Mesenteric fat pad (tissue), 1 donor: ENCODE results near the gene RNU7-1. TPM values are rescaled to one million over a fixed set of nuclear protein-coding genes. Genes with fewer than 3 reads are reported as not detected.

Source experiments
- DNase-seq: peaks from one replicate; pipeline ENCODE4 v3.0.0-alpha.2; 2020; ENCODE audit warnings: low spot score
- total RNA-seq: library from RNA; stranded (reverse); fragmentation: NEBNext Ultra II Directional; extraction: Animal tissue kit (Norgen Biotek cat#: 25700); gene quantifications from one replicate; pipeline ENCODE4 v1.2.1, GENCODE V29; 2021
- donor health status: DM: yes; HTN: yes; CAD: no.

RNU7-1 gene
- total RNA-seq, 1 donor from 2014 or later, result not detected

DNA sequence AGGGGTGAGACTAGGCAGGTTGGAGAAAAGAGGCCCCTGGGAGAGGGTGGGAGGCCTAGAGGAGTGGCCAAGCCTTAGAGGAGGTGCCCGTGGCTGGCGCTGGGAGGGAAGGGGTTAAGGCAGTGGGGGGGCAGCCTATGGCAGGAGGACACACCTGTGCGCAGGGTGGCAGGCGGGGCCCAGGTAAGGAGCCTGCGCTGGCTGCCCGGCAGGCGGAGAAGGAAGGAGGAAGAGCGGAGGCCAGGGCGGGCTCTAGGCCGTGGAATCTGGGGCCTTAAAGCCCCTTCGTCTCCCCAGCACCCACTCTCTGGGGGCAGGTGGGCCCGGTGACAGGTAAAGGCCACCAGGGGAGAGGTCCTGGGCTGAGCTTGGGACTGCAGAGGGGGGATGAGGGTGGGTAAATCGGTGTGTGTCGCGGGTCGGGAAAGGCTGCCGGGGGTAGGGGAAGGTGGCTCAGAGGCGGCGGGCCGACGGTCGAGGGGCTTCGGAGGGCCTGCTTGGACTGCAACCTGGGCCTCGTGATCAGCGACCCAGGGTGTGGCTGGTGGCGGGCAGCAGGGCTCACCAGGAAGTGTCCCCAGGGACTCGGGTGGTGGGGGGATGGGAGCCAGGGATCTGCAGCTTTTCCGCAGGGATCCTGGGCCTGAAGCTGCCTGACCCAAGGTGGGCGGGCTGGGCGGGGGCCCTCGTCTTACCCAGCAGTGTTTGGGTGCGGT lies 19.6 kb downstream of the RNU7-1 start:
- DNase-seq, result no peak

DNA sequence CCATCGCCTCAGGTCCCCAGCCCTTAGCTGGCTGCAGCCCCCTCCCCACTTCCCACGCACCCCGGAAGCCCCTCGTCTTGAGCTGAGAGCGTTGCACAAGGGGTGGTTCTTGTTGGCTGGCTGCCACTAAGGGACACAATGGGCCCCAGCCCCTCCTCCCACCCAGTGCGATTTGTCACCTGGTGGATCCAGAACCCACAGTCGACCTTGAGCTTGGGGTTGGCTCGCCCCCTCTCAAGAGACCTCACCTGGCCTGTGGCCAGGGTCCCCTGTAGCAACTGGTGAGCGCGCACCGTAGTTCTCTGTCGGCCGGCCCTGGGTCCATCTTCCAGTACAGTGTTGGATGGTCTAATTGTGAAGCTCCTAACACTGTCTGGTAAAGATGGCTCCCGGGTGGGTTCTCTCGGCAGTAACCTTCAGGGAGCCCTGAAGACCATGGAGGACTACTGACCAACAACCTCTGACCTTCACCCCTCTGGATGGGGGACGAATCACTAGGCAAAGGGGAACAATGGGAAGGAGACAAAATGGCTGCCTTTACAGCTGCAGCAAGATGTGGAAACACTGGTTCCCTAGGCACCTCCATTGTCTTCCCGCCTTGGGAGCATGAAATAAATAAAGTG lies 20.3 kb downstream of the RNU7-1 start:
- DNase-seq, result no peak

DNA sequence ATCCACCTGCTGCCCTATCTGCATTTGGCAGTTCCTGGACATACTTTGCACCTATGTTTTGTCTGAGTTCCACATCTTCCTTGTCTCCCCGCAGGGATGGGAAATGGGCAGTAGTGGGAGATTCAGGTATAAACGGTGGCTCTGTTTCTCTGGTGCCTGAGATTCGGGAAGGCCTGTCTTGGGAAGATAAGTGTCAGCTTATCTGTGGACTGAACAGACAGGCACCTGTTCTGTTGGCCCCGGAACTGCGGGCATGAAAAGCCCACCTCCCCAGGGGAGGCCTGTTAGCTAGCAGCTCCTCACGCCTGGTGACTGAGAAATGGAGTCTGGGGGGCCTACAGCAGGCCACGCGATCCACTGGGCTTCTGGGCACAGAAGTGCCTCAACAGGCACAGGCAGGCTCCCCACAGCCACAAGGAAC lies 21.0 kb downstream of the RNU7-1 start:
- DNase-seq, result no peak

DNA sequence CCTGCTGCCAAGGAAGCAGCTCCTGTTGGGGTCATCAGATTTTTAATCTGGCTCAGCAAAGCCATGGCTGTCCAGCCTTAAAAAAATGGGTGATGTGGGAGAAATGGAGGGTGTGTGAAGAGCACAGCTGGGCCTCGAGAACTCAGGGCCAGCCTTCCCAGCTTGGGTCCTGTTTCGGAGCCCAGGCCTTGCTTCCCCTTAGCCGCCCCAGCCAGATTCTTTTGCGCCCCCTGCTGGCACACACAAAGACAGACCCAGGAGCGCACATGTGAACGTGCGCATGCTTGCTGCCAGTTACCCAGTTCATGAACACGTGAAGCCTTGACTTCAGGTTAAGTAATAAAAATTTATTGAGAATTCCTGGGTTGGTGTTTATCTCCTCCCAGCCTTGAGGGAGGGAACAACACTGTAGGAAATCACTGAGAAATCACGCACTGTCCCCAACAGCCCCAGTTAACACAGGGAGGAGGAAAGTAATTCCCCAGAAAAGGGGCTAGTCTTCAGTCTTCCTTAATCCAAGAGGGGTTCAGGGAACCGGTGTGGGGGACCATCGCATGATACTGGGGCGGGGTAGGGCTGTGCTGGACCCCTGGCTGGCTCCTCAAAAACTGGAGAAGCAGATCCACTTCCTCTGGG lies 21.5 kb downstream of the RNU7-1 start:
- no peak for DNase-seq

DNA sequence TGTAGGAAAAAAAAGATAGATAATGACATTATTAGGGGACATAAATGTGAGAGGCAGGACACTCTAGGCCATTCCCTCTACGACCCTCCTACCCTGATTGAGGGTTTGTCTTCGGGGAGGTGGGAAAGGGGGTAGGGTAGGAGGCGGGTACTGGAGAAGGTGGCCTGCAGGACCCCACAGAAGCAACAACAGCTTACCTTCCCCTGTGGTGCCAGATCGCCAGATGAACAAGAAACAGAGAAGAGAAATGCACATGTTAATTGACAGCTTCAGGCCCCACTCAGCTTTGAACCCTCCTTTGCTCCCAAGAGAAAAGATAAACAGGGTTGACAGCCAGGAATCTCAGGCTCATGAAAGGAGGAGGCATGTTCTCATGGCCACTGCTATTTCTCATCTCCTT lies 22.1 kb downstream of the RNU7-1 start:
- no peak for DNase-seq

DNA sequence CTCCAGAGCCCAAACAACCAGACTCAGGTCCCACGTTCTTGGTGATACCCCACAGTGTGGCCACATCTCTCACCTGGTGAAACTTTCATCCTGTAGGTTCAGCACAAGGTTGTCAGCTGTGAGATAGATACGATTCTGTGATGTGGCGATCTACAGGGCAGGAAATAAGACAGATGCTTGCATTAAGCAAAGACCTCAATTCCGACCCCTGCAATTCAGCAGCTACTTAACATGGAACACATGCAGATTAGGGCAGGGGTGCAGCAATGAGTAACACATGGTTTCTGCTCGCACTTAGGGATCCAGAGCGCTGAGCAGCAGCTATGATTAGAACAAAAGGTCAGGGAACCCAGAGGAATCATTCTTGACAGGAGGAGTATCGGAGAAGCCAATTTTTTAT lies 22.7 kb downstream of the RNU7-1 start:
- DNase-seq, result no peak

DNA sequence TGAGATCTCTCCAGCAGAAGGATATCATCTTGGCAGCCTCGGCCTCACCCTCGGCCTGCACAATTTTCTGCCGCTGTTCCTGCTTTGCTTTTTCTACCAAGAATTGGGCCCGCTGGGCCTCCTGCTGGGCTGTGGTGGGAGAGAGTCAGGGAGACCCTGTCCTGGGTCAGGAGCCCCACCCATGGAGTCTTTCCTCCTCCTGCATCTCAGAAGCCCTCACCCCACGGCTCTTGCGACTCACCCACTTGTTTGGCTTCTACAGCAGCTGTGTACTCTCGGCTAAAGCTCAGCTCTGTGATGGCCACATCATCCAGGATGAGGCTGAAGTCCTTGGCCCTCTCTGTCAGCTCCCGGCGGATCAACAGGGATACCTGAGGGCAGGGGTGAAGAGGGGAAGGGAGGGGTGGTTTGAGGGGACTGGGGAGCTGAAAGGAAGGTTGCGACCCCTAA lies 24.1 kb downstream of the RNU7-1 start:
- no peak for DNase-seq

DNA sequence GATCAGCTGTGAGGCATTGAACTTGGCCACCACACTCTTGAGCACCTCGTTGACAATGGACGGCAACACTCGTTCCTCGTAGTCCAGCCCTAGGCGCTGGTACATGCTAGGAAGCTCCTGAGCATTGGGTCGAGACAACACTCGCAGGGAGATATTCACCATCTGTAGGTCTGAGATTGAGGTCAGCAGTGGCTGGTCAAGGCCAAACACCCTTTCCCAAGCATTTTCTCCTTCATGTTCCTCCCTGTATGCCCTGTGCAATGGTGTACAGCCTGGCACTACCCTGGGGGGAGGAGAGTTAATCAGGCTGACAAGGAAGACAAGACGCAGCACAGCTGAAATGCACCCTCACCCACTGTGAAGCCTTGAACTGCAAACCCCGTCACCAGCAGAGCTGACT lies 24.8 kb downstream of the RNU7-1 start:
- no peak for DNase-seq

DNA sequence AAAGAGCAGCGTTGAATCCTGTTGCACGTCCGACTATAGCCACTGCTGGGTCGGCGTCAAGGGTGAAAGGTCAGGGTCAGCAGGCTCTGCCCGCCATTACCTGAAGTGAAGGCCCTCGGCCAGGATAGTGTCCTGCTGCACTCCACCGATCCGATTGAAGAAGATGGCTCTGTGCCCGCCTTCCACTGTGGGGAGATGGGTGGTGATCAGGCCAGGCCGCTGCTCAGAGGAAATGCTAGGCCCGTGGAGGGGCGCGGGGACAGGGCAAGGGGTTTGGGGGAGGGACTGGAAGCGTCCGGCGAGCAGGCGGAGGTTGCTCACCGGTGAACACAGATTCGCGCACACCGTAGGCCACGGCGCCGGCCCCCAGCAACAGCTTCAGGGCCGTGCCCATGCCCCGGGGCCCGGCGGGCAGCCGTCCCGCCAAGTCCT lies 26.5 kb downstream of the RNU7-1 start:
- DNase-seq, result no peak

DNA sequence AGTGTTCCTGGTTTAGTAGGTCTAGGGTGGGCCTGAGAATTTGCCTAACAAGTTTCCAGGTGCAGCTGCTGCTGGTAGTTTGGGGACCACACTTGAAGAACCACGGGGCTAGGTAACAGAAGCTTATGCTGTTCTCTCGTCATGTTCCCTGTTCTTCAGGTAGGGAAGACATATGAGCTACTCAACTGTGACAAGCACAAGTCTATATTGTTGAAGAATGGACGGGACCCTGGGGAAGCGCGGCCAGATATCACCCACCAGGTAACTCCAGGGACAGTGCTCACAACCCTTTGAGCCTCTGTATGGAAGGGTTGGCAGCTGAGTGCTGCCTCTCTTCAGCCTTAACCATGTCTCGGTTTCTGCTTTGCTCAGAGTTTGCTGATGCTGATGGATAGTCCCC lies 30.6 kb downstream of the RNU7-1 start:
- peak; percentile 51 for DNase-seq

DNA sequence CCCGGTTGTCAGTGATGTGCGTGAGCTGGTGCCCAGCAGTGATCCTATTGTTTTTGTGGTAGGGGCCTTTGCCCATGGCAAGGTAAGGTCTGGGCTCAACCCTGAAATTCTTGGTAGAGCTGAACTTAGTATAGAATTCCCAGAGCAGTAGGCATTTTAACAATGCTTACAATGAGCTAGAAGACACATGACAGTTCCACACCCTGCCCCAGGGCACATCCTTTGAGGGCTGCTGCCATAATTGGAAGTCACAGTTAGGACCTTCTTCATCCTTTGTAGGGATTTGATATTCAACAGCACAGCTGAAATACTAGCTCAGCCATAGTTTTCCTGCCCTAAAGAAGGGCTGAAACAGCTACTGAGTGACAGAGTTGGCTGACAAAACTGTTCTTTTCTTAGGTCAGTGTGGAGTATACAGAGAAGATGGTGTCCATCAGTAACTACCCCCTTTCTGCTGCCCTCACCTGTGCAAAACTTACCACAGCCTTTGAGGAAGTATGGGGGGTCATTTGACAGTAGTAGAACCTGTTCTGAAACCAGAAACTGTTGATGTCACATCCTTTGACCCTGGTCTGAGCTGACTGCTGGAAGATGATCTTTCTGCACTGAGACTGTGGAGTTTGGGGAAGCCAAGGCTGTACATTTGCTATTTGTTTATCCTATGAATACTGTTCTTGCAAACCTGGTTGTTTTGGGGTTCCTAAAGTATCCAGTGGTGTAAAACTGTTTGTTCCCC lies 31.8 kb downstream of the RNU7-1 start:
- DNase-seq, result no peak

DNA sequence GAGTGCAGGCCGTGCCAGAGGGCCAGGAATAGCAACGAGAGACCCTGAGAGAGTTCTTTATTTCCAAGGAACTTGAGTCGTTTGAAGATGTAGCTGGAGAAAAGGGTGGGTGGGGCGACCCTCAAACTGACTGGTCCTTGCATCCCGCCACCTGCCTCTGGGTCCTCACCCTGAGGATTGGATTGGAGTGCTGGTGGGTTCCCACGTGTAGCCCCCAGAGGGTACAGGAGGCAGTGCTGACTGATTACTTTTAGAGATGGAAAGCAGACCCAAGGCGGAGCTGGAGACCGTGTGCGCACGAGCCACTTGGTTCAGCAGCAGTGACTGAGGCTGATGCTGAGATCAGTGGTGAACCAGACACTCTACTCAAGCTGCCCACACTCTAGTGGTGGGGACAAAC lies 34.0 kb downstream of the RNU7-1 start:
- DNase-seq, result peak; percentile 49

DNA sequence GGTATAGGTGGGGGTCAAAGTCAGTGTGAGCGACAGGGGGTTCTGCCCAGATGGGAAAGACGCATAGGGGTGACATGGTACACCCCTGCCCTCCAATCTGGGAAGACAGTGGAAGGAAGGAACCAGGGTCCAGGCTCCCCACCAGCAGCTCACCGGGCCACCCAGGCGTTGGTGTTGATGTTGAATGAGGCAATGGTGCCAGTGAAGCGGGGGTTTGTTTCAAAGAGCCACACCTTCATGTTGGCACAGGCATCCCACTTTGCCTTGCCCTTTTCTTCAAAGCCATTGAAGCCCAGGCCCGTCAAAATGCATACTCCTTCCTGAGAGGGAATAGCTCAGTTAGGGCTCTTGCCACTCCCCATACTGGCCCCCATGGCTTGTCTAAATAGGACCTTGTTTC lies 34.6 kb downstream of the RNU7-1 start:
- DNase-seq, result peak; percentile 53

DNA sequence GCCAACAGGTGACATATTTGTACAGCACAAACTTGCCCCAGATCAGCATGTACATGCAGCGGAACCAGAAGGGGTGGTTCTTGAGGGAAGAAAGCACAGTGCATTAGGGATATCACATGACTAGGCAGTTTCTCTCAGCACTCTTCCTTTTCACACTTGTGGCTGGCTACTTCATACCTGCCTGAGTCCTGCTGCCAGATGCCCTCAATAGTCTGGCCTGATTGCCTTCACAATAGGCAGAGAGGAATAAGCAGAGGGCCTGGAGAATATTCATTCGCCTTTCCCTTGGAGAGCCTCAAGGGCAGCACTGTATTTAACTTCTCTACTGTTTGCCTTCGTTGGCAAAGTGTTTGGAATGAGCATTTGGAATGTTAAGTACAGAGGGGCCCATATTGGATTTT lies 35.0 kb downstream of the RNU7-1 start:
- no peak for DNase-seq

DNA sequence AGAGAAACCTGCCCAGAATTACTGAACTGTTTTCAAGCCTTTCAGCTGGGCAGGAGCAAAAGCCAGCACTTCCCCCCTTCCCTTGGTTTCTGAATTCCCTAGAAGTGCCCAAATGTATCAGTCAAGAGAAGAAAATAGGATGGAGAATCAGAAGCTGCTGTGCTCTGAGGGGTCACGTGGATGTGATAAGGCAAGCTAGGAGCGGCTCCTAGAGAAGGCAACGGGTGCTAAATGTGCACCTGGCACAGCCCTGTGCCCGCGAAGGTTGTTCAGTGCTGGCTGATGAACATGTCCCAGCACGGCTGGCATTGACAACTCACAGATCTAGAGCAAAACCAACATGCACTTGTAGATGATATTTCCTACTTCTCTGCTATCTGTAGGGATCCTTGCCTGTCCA lies 35.4 kb downstream of the RNU7-1 start:
- DNase-seq, result peak; percentile 55

DNA sequence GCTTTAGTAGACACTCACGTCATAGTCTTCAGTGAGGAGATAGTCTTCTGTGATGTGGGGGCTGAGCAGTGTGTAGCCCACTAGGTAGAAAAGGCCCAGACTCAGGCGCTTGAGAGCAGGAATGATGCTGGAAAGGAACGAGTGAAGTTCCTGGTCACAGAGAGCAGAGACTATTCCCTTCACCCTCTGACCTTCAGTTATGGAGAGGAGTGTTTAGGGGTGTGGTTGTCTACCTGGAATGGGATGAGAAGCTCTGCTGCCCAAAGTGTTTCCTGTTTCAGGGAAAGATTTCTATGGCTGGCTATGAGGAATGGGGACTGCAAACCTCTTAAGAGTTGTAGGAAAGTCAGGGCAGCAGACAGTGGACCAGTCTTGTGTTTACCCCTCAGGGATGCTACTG lies 35.8 kb downstream of the RNU7-1 start:
- DNase-seq, result no peak

DNA sequence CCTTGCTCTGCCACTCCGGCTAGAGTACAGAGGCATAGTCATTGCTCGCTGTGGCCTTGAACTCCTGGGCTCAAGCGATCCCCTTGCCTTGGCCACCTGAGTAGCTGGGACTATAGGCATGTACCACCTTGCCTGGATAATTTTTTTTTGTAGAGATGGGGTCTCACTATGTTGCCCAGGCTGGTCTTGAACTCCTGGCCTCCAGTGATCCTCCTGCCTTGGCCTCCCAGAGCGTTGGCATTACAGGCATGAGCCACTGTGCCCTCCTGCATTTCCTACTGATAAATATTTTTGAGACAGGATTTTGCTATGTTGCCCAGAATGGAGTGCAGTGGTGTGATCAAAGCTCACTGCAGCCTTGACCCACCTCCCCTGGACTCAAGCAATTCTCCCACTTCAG lies 36.5 kb downstream of the RNU7-1 start:
- no peak for DNase-seq

DNA sequence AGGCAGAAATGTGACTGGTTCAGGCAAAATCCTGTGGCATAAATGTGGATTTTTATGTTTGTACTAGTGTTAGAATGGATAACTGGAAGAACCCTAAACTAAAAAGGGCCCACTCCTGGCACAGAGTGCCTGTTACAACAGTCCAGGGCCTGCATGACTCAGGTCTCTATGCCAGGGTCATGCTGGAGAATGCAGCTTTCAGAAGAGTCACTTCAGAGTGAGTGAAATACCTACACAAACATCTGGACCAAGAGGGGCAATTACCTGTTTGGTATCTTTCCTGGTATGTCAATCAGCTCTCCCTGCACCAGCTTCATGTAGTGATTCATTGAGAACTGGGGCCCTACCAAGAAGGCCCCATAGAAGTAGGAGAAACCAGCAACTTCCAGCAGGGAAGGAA lies 37.1 kb downstream of the RNU7-1 start:
- no peak for DNase-seq

DNA sequence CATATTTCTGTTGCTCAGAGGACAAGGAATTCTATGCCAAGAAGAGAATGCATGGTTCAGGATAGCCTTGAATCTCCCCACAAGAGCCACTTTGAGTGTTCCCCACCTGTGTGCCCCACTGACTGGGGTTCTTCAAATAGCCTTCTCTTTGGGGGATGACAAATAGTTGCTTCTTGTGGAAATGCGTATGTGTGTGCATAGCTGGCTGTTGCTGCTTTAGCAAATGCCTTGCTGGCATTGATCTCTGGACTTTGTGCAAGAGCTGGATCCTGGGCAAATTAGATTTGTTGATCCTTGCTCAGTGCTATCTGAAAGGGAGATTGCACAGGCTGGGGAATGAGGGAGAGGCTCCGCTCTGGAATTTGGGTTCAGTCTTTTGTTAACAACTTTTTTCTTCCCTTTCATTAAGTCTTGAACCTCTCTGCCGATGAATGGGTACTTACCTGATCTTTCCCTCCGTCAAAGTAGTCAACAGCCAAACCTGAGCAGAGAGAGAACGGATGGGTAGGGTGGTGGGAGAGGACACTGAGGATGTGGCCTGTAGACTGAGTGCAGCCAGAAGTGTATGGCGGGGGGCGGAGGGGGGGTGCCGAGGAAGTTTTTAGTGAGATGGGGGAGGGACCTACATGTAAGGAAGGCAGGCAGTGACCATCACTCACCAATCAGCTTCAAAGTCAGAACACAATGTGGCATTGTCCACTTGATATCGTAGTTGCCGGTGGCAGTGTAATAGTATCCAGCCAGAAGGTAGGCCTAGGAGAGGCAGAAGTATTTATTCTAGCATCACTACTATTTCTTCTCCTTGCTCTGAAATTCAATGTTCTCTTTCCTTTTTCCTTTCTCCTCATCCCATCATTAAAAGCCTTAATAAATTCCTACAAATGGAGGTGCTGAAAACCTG lies 37.8 kb downstream of the RNU7-1 start:
- no peak for DNase-seq

DNA sequence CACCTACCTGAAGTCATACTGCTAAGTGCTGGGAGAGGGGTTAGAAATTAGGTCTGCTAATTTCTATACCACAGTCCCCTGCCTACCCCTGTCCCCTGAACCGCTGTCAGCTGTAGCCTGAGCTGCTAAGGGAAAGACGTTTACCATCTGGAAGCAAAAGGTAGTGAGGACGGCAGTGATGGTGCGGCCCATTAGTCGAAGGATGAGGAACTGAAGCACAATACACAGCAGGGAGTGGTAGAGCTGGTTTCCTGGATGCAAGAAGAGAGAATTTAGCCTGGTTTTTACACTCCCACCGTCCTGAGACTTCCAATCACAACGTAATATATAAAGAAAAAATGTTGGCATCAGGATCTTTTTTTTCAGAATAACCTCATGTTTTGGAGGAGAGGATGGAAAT lies 38.9 kb downstream of the RNU7-1 start:
- DNase-seq, result no peak
